HUES48 (cell line): ENCODE data around the gene PLXNA2.

Source experiments
- H3K27ac ChIP-seq: one replicate; pipeline ENCODE4 v1.7.0; 2013; ENCODE audit warnings: low read depth, low read length, inconsistent platforms
- H3K27me3 ChIP-seq: 2 replicates; pipeline ENCODE4 v1.6.1; 2013; ENCODE audit warnings: mild to moderate bottlenecking, low read length; ENCODE audit not compliant: control insufficient read depth, insufficient read depth
- H3K36me3 ChIP-seq: 2 replicates; pipeline ENCODE4 v1.6.1; 2013; ENCODE audit warnings: low read length; ENCODE audit not compliant: control insufficient read depth, insufficient read depth
- H3K4me1 ChIP-seq: 2 replicates; pipeline ENCODE4 v1.6.1; 2013; ENCODE audit warnings: mild to moderate bottlenecking, low read length; ENCODE audit not compliant: control insufficient read depth, insufficient read depth
- H3K4me3 ChIP-seq: 2 replicates; pipeline ENCODE4 v1.5.1; 2013; ENCODE audit warnings: mild to moderate bottlenecking, low read depth, low read length
- H3K9ac ChIP-seq: 2 replicates; pipeline ENCODE4 v1.6.1; 2013; ENCODE audit warnings: mild to moderate bottlenecking, low read depth, low read length, moderate library complexity
- H3K9me3 ChIP-seq: 2 replicates; pipeline ENCODE4 v1.6.1; 2013; ENCODE audit warnings: low read length; ENCODE audit not compliant: control insufficient read depth, insufficient read depth

Gene PLXNA2

DNA sequence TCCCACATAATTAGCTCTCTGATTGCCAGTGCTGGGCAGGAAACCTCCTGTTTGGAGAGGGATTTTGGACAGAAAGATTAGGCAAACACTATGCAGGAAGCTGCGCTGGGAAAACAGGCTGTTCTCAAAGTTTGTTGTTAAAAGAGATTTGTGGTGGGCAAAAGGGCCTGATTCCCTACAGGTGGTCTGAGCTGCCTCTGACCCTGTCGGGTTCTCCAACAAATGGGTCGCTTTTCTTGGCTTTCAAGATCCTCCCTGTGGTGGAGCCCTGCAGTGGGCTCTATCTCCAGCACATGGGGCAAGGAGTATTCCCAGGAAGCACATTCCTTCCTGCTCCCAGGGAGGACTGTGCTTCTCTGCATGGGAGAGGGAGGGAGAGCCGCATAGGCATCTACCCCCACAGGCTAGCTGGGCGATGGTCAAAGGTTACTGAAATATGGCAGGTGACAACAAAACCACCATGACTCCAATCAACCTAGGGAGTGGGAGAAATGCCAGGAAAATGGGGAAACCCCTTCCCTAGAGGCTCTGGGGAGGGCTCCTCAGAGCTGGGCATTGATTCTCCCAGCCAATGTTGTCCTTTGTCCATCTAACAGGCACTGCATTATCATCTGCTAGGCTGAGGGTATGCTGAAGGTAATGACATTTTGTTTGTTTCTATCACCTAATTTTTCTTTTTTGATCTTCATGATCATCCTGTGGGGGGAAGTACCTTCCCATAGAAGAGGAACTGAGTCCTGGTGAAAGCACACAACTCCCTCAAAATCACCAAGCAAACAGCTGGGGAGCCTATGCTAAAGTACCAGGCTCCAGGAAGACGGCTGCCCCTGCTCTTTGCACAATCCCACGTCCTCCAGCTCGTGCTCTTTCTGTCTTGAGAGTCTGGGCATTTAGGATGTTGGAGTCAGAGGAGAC is 85.3 kb downstream of the PLXNA2 start:
- H3K27ac ChIP-seq, result peak overlapping the region; percentile 38
- no peaks in the 10 kb centered on the region for H3K9me3 ChIP-seq

DNA sequence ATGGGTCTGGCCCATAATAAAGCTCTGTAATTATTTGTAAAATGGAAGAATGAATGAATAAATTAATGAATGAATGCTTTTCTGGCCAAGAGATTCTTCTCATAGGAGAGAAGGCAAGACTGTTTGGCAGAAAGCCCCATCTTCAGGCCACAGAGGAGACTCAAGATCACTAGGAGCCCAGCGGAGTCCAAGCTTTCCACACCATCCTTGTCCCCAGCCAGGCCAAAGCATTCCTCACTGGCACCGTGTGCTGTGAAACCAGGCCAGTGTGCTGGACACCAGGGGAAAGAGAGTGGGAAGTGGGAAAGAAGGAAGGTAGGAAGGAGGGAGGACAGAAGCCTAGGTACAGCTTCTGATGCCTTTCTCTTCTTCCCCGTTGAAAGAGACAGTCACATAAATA is 86.4 kb downstream of the PLXNA2 start:
- Histone ChIP-seq H3K4me3 (no peak overlapping the region), H3K36me3 (no peaks in the 10 kb centered on the region), H3K27me3 (no peaks in the 10 kb centered on the region), H3K9ac (no peak overlapping the region), H3K9me3 (no peaks in the 10 kb centered on the region), H3K27ac (no peak overlapping the region), H3K4me1 (peaks cover 32% of the 10 kb centered on the region)

More for the DNA sequence above, 85.3 kb downstream of the PLXNA2 start:
- H3K9ac ChIP-seq, result no peak overlapping the region
- H3K4me3 ChIP-seq, result no peak overlapping the region
- H3K36me3 ChIP-seq, result no peaks in the 10 kb centered on the region
- peaks cover 32% of the 10 kb centered on the region for H3K4me1 ChIP-seq
- H3K27me3 ChIP-seq, result no peaks in the 10 kb centered on the region

DNA sequence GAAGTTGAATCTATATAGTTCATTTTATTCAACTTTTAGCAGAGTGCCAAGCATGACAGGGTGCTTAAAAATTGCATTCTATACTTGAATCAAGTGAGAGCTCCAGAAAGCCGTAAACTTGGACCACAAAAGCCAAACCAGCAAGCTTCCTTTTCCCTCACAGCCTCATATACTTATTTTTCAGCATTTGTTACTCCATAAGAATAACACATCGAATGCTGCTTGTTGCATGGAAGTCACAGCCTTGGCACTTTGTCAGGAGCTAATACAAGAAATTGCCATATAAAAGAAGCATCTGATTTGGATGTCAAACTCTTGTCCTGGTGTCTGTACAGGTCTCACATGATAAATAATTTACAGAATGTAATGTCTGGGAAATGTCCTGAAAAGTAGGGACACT is 87.4 kb downstream of the PLXNA2 start:
- no peak overlapping the region for H3K4me3 ChIP-seq
- H3K36me3 ChIP-seq, result no peaks in the 10 kb centered on the region
- H3K9ac ChIP-seq, result no peak overlapping the region
- H3K27me3 ChIP-seq, result no peaks in the 10 kb centered on the region
- no peak overlapping the region for H3K27ac ChIP-seq
- no peaks in the 10 kb centered on the region for H3K9me3 ChIP-seq
- H3K4me1 ChIP-seq, result peaks cover 30% of the 10 kb centered on the region

DNA sequence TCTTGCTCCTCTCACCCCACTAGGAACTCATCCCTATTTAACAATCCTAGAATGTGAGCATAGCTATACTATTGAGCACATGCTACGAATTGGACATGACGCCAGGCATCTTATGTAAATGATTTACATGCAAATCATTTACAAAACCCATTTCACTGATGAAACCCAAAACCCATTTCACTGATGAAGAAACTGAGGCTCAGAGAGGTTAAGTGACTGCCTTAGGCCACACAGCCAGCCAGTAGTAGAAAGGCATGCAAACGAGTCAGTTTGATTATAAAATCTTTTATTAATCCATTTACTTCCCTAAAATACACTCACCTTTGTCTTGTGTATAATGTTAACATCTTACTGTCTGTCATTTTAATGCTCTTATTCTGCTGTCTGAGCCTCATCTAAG is 87.9 kb downstream of the PLXNA2 start:
- Histone ChIP-seq H3K9me3 (no peaks in the 10 kb centered on the region), H3K4me3 (no peak overlapping the region), H3K4me1 (peaks cover 26% of the 10 kb centered on the region), H3K27me3 (no peaks in the 10 kb centered on the region), H3K27ac (no peak overlapping the region), H3K36me3 (no peaks in the 10 kb centered on the region), H3K9ac (no peak overlapping the region)

DNA sequence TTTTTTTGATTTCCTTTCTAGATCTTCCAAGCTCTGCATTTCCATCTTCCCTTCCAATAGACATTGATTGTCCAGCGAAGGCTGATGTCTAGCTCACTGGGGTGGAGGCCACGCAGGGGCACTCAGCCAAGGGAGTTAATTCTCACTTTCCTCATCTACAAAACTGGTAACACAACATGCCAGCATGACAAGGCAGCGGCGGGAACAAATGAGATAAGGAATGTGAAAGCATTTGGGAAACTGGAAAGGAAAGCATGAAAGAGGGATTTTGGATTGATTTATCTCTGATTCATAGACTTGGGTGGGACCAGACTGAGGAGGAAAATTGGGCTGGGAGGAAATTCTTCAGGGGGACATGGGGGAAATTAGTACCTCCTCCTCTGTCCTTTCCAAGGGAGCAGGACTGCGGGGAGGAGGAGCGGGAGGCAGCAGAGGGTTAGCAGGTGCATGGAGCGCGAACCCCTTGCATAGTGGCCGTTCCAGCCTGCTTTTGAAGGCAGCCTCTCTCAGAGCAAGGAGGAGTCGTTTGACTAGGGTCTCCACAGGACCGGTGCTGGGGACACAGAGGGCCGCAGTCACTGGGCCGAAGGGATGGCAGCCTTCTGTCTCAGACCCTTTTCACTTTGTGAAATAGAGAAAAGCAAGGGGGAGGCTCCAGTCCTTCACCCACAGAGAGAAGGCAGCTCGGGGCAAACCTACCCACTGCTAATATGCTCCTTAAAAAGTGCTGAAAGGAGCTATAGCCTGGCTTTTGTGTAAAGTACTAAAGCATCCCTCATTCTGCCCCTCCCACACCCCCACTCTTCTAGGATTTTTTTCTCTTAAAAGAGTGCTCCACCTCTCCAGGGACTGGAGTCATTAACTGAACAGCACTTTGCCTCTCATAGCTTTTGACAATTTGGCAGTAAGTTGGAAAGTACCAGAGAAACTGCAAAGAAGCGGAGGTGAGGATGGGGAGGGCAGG is 89.2 kb downstream of the PLXNA2 start:
- Histone ChIP-seq H3K27me3 (no peaks in the 10 kb centered on the region), H3K36me3 (no peaks in the 10 kb centered on the region), H3K9me3 (no peaks in the 10 kb centered on the region), H3K27ac (no peak overlapping the region), H3K4me1 (peaks cover 18% of the 10 kb centered on the region), H3K4me3 (no peak overlapping the region), H3K9ac (no peak overlapping the region)

DNA sequence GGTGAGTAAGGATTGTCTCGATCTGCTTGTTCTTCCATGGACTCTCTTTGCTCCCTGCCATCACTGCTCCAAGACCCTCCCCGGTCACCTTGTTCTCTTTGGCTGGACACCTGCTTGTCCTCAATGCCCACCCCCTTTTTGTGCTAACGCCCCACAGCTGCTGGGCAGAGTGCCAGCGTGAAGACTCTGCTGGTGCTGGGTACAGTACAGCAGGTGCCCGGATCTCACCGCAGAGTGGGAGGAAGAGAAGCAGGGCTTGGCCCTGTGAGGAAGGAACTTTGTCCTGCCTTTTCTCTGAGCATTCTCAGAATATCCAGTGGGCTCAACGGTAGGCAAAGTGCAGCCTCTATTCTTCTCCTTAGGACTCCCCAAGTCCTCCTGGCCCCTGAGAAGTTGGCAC is 90.1 kb downstream of the PLXNA2 start:
- H3K27me3 ChIP-seq, result no peaks in the 10 kb centered on the region
- H3K4me1 ChIP-seq, result peaks cover 15% of the 10 kb centered on the region
- H3K27ac ChIP-seq, result no peak overlapping the region
- H3K4me3 ChIP-seq, result no peak overlapping the region
- H3K36me3 ChIP-seq, result no peaks in the 10 kb centered on the region
- no peak overlapping the region for H3K9ac ChIP-seq
- no peaks in the 10 kb centered on the region for H3K9me3 ChIP-seq

DNA sequence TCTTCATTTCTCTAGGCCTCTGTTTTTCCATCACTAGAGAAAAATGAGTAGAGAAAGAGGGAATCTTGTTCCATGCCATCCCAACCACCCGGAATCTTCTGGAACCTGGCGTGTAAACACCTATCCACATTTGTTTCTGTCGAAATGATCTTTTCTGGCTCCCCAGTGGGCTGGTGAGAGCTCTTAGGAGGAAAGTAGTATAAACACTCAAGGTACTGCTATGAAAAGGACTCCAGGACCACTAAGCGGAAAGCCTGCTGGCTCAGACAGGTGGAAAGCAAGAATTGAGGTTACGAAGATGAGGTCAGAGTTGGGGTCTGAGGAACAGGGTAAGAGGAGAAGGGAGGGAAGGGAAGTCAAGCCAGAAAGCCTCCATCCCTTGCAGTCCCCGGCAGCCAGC is 90.8 kb downstream of the PLXNA2 start:
- Histone ChIP-seq H3K4me3 (no peak overlapping the region), H3K9ac (no peak overlapping the region), H3K27me3 (no peaks in the 10 kb centered on the region), H3K36me3 (no peaks in the 10 kb centered on the region), H3K27ac (no peak overlapping the region), H3K4me1 (peaks cover 9% of the 10 kb centered on the region), H3K9me3 (no peaks in the 10 kb centered on the region)

DNA sequence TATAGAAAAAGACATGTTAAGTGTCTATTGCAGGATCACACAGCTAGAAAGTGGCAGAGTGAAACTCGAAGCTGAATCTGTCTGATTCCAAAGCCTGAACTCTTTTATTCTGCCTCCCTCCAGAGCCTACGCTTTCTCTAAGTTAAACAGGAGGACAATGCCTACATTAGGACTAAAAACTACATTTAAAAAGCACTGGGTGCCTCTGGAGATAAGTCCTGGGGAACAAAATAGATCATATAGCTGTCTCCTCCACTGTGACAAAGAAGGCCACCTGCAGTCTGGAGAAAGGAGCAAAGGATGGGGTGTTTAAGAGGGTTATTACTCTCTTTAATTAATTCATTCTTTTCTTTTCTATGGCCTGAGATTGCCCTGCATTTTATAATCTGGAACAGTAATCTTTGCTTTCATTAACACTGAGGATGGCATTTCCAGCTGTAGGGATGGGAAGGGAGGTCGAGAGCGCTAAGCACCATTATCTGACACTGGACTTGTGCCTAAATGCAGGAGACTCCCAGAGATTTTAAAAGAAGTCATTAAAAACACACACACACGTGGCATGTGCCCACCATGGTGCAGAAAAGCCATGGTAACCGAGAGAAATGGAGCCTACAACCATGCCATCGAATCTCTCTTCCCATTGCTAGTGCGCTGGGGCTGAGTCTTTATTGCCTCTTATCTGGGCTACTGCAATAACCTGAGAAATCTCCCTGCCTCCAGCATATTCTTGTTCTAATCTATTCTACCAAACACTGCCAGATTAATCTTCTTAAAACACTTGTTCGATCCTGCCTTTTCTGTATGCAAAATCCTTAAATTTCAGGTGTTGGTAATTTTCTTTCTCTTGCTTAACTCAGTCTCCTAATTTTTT is 92.2 kb downstream of the PLXNA2 start:
- H3K4me1 ChIP-seq, result peaks cover 6% of the 10 kb centered on the region; the same call in 1 of the 2 replicates
- H3K9ac ChIP-seq, result no peak overlapping the region
- H3K27me3 ChIP-seq, result no peaks in the 10 kb centered on the region
- H3K4me3 ChIP-seq, result no peak overlapping the region
- no peaks in the 10 kb centered on the region for H3K9me3 ChIP-seq
- no peak overlapping the region for H3K27ac ChIP-seq
- H3K36me3 ChIP-seq, result no peaks in the 10 kb centered on the region

DNA sequence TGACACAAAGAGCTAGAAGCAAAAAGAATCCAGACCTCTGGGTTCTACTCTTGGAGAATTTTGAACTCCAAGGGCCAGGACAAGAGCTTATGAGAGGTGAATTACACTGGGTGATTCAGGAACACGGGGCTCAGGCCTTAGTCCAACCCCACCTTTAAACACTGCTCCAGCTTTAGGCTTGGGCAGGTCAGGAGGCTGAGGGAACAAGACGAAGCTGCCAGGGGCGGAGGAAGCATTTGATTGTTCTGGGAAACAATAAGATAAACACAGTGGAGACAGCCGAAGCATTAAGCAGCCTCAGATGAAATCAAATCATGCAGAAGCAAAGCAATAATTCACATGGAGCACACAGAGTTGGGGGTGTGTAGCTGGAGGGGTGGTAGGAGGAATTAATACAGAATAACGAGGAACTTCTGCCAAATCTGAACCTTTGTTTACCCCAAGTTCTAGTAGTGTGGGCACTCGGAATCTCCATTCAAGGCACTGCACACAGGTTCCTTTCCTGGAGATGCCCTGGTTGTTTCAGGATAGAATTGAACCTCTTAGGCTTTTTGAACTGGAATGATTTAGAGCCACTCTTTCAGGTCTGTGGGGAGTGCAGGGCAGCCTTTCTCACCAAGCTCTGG is 93.2 kb downstream of the PLXNA2 start:
- no peaks in the 10 kb centered on the region for H3K36me3 ChIP-seq
- no peak overlapping the region for H3K9ac ChIP-seq

More for the DNA sequence above, 93.2 kb downstream of the PLXNA2 start:
- Histone ChIP-seq H3K27me3 (no peaks in the 10 kb centered on the region), H3K4me3 (no peak overlapping the region), H3K9me3 (no peaks in the 10 kb centered on the region), H3K27ac (no peak overlapping the region), H3K4me1 (peaks cover 6% of the 10 kb centered on the region; the same call in 1 of the 2 replicates)
